HepG2 (cell line): ENCODE results near the gene ABHD1. TPM values are rescaled to one million over a fixed set of nuclear protein-coding genes. Genes with fewer than 3 reads are reported as not detected.

Source experiments
- ASH2L ChIP-seq: fragments of 300-600, 200-600 bp; sonication (generic); IDR thresholded peaks from 2 replicates; pipeline ENCODE4 v1.7.0; 2017; ENCODE audit warnings: low read depth, mild to moderate bottlenecking, moderate library complexity, mixed read lengths, low read length; ENCODE audit not compliant: insufficient read length
- FOXC1 ChIP-seq: sonication (generic); formaldehyde crosslinking; IDR thresholded peaks from 2 replicates; pipeline ENCODE4 v1.8.0; 2022; ENCODE audit warnings: mild to moderate bottlenecking, missing genetic modification reagents, borderline replicate concordance
- GMEB2 ChIP-seq: IDR thresholded peaks from 2 replicates; pipeline ENCODE4 v1.6.1; 2016; ENCODE audit warnings: missing biosample characterization, missing genetic modification reagents, low read depth
- HNF4G ChIP-seq, 2 experiments: sonication (generic) in 1 of 2; formaldehyde crosslinking in 1 of 2; IDR thresholded peaks; 2 replicates each; pipeline versions ENCODE4 v1.4.0 to v1.6.1; 2011 to 2020; ENCODE audit warnings: borderline replicate concordance in 2 of 2, low read depth in 2 of 2, mild to moderate bottlenecking in 2 of 2, low read length in 1 of 2, missing genetic modification reagents in 1 of 2, moderate library complexity in 1 of 2
- NFAT5 ChIP-seq: sonication (generic); formaldehyde crosslinking; IDR thresholded peaks from 2 replicates; pipeline ENCODE4 v1.4.0; 2020; ENCODE audit warnings: missing genetic modification reagents
- NR2C2 ChIP-seq: sonication (generic); formaldehyde crosslinking; IDR thresholded peaks from 2 replicates; pipeline ENCODE4 v1.4.0; 2020; ENCODE audit warnings: missing genetic modification reagents, mild to moderate bottlenecking, moderate library complexity, borderline replicate concordance
- PITX1 ChIP-seq: sonication (generic); formaldehyde crosslinking; IDR thresholded peaks from 2 replicates; pipeline ENCODE4 v1.5.1; 2020; ENCODE audit warnings: mild to moderate bottlenecking, missing genetic modification reagents
- PLRG1 ChIP-seq: fragments of 450-650 bp; conservative IDR thresholded peaks from 2 replicates; pipeline ENCODE4 v1.6.1; 2016
- SMYD3 ChIP-seq: sonication (generic); formaldehyde crosslinking; IDR thresholded peaks from 2 replicates; pipeline ENCODE4 v1.8.1; 2023; ENCODE audit warnings: mild to moderate bottlenecking, missing genetic modification reagents
- SNAPC2 ChIP-seq: sonication (generic); formaldehyde crosslinking; IDR thresholded peaks from 2 replicates; pipeline ENCODE4 v1.8.1; 2022; ENCODE audit warnings: mild to moderate bottlenecking, missing genetic modification reagents
- ZNF496 ChIP-seq: sonication (generic); formaldehyde crosslinking; IDR thresholded peaks from 2 replicates; pipeline ENCODE4 v1.8.1; 2023; ENCODE audit warnings: mild to moderate bottlenecking, moderate library complexity, missing genetic modification reagents; ENCODE audit not compliant: insufficient replicate concordance
- ZNF788 ChIP-seq: sonication (generic); formaldehyde crosslinking; IDR thresholded peaks from 2 replicates; pipeline ENCODE4 v1.5.0; 2020; ENCODE audit warnings: mild to moderate bottlenecking, missing genetic modification reagents, borderline replicate concordance
- polyA plus RNA-seq, 8 experiments: library from polyadenylated mRNA; depleted of rRNA in 3 of 8; stranded (reverse) in 7 of 8; unstranded in 1 of 8; fragments of >200 nt; fragmentation: Illumina TruSeq in 4 of 8; extraction: Trizol in 4 of 8; gene quantifications; 2 replicates each; pipeline versions ENCODE4 v1.2.1 to v1.2.3, GENCODE V29; 2011 to 2016; ENCODE audit warnings: low read depth in 4 of 8, missing spikeins in 1 of 8, mixed read lengths in 1 of 8; ENCODE audit not compliant: insufficient read depth in 1 of 8
- total RNA-seq, 5 experiments: library from RNA; depleted of rRNA; stranded (reverse); fragments of >200 nt; fragmentation: Illumina TruSeq; extraction: Trizol; gene quantifications; 2 replicates each; pipeline ENCODE4 v1.2.3, GENCODE V29; 2016; ENCODE audit warnings: low read depth in 1 of 5
- TF ChIP-seq, protein P1 (sequence below): sonication (generic); formaldehyde crosslinking; conservative IDR thresholded peaks from 2 replicates; pipeline ENCODE4 v1.5.0; 2020; ENCODE audit warnings: missing genetic modification reagents
- TF ChIP-seq, protein P2 (sequence below): sonication (generic); formaldehyde crosslinking; IDR thresholded peaks from 2 replicates; pipeline ENCODE4 v1.5.0; 2020; ENCODE audit warnings: mild to moderate bottlenecking, missing genetic modification reagents, moderate library complexity

Gene ABHD1
- total and polyA plus RNA-seq, 2 of the 13 experiments (the other 11 are each of a cell fraction or from before 2014, with no cell fraction given): 0.04 to 0.81 TPM

- TF ChIP-seq GMEB2 (CRISPR knock-in tag) (0 out of 2 replicates have a peak, but pooled peaks have one; percentile 27), SNAPC2 (peak; percentile 76), PLRG1 (no peak), ZNF788 (CRISPR knock-in tag) (peak; percentile 75), FOXC1 (peak; percentile 97), ASH2L (peak; percentile 80), SMYD3 (peak; percentile 64), HNF4G (IDR thresholded peaks at IDR 0.05; ENCODE audit: borderline replicate concordance, low read depth, low read length) (peak; percentile 63; the same call in 1 of the 2 replicates), HNF4G (CRISPR knock-in tag; IDR thresholded peaks at IDR 0.05; ENCODE audit: borderline replicate concordance, low read depth) (peak; percentile 83), PITX1 (peak; percentile 86), NFAT5 (CRISPR knock-in tag) (no peak; the same call in none of the 2 replicates), NR2C2 (peak; percentile 92), ZNF496 (CRISPR knock-in tag) (no peak)
- TF ChIP-seq, protein P1, sequence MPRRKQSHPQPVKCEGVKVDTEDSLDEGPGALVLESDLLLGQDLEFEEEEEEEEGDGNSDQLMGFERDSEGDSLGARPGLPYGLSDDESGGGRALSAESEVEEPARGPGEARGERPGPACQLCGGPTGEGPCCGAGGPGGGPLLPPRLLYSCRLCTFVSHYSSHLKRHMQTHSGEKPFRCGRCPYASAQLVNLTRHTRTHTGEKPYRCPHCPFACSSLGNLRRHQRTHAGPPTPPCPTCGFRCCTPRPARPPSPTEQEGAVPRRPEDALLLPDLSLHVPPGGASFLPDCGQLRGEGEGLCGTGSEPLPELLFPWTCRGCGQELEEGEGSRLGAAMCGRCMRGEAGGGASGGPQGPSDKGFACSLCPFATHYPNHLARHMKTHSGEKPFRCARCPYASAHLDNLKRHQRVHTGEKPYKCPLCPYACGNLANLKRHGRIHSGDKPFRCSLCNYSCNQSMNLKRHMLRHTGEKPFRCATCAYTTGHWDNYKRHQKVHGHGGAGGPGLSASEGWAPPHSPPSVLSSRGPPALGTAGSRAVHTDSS: 0 out of 2 replicates have a peak, but pooled peaks have one; percentile 2
- TF ChIP-seq, protein P2, sequence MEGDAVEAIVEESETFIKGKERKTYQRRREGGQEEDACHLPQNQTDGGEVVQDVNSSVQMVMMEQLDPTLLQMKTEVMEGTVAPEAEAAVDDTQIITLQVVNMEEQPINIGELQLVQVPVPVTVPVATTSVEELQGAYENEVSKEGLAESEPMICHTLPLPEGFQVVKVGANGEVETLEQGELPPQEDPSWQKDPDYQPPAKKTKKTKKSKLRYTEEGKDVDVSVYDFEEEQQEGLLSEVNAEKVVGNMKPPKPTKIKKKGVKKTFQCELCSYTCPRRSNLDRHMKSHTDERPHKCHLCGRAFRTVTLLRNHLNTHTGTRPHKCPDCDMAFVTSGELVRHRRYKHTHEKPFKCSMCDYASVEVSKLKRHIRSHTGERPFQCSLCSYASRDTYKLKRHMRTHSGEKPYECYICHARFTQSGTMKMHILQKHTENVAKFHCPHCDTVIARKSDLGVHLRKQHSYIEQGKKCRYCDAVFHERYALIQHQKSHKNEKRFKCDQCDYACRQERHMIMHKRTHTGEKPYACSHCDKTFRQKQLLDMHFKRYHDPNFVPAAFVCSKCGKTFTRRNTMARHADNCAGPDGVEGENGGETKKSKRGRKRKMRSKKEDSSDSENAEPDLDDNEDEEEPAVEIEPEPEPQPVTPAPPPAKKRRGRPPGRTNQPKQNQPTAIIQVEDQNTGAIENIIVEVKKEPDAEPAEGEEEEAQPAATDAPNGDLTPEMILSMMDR (CRISPR knock-in tag): peak; percentile 22
Observed at GRCh38 chr2:27095745-27096651, 27.6 kb upstream of the ABHD1 start (continued).
